Measurements from ENCODE around the gene OLFM2. TPM values are rescaled to one million over a fixed set of nuclear protein-coding genes. Genes with fewer than 3 reads are reported as not detected.

Gene OLFM2
- total and polyA plus RNA-seq, 9 of the 15 experiments (the other 6 are each of a cell fraction or from before 2014, with no cell fraction given), result 0.10 to 0.33 (median 0.23) TPM; not detected in 4

- TF ChIP-seq ZNF318 (IDR thresholded peaks at IDR 0.05; ENCODE audit: borderline replicate concordance in 1 of 2, low read depth in 1 of 2) (no peak), ZZZ3 (IDR thresholded peaks at IDR 0.05) (no peak), POLR2B (IDR thresholded peaks at IDR 0.05; ENCODE audit: low read depth, partially characterized antibody) (no peak), FOXA3 (CRISPR knock-in tag; conservative IDR thresholded peaks at IDR 0.05 in 1 of 2, IDR thresholded peaks at IDR 0.05 in 1 of 2) (no peak), GABPB1 (CRISPR knock-in tag; IDR thresholded peaks at IDR 0.05) (no peak)
Observed at GRCh38 chr19:9848762-9849161, 87.6 kb downstream of the OLFM2 start (continued).
